GM12873 (cell line): ENCODE results near the gene TTPAL.

ENCODE experiments used
- CTCF ChIP-seq: IDR thresholded peaks from 2 replicates; pipeline ENCODE4 v1.5.1; 2012; ENCODE audit warnings: low read depth, mild to moderate bottlenecking, moderate library complexity, low read length, control low read depth; ENCODE audit not compliant: insufficient read depth; ENCODE audit errors: missing control alignments

The TTPAL gene

GRCh38 chr20:44477151-44477550, 1.5 kb downstream of the TTPAL start:
- TF ChIP-seq CTCF = no peak

- no peak for TF ChIP-seq CTCF
Measured at GRCh38 chr20:44478206-44478605, 2.5 kb downstream of the TTPAL start.

GRCh38 chr20:44479643-44480042, 4.0 kb downstream of the TTPAL start:
- no peak for TF ChIP-seq CTCF

- no peak for TF ChIP-seq CTCF
Measured at GRCh38 chr20:44480097-44480496, 4.4 kb downstream of the TTPAL start.

GRCh38 chr20:44481719-44482416, 6.2 kb downstream of the TTPAL start:
- no peak for TF ChIP-seq CTCF

GRCh38 chr20:44483112-44483511, 7.4 kb downstream of the TTPAL start:
- no peak for TF ChIP-seq CTCF

- no peak for TF ChIP-seq CTCF
Measured at GRCh38 chr20:44485078-44485829, 9.6 kb downstream of the TTPAL start.
